Measurements from ENCODE around the gene VSIG10L.

The VSIG10L gene

GRCh38 chr19:51365965-51366388 is 24.0 kb upstream of the VSIG10L start, which contains the start of gene ETFB:
Gene ETFB (minus strand): TSS chr19:51366388. CDS start chr19:51366326, 62 bp downstream.
- no peak for DNase-seq (ENCODE audit: low read depth in 2 of 3, low spot score in 1 of 3)

- no peak for DNase-seq (ENCODE audit: low read depth in 2 of 3, low spot score in 1 of 3)
Measured at GRCh38 chr19:51365211-51365964, 23.4 kb upstream of the VSIG10L start.

GRCh38 chr19:51364200-51365106 is 22.5 kb upstream of the VSIG10L start:
- no peak for DNase-seq (ENCODE audit: low read depth in 2 of 3, low spot score in 1 of 3)

- no peak for DNase-seq (ENCODE audit: low read depth in 2 of 3, low spot score in 1 of 3)
Measured at GRCh38 chr19:51361239-51361638, 19.3 kb upstream of the VSIG10L start.

- no peak for DNase-seq (ENCODE audit: low read depth in 2 of 3, low spot score in 1 of 3)
Measured at GRCh38 chr19:51359294-51359693, 17.4 kb upstream of the VSIG10L start.

- no peak for DNase-seq (ENCODE audit: low read depth in 2 of 3, low spot score in 1 of 3)
Measured at GRCh38 chr19:51357952-51358351, 16.0 kb upstream of the VSIG10L start.

- no peak for DNase-seq (ENCODE audit: low read depth in 2 of 3, low spot score in 1 of 3)
Measured at GRCh38 chr19:51356159-51356801, 14.3 kb upstream of the VSIG10L start.

- no peak for DNase-seq (ENCODE audit: low read depth in 2 of 3, low spot score in 1 of 3)
Measured at GRCh38 chr19:51354742-51355148, 12.8 kb upstream of the VSIG10L start.

GRCh38 chr19:51354103-51354741 is 12.3 kb upstream of the VSIG10L start:
- no peak for DNase-seq (ENCODE audit: low read depth in 2 of 3, low spot score in 1 of 3)

- DNase-seq (ENCODE audit: low read depth in 2 of 3, low spot score in 1 of 3), result no peak
Measured at GRCh38 chr19:51352783-51353360, 10.9 kb upstream of the VSIG10L start.

- DNase-seq (ENCODE audit: low read depth in 2 of 3, low spot score in 1 of 3), result no peak
Measured at GRCh38 chr19:51351266-51351990, 9.5 kb upstream of the VSIG10L start.

GRCh38 chr19:51347209-51347928 is 5.4 kb upstream of the VSIG10L start:
- no peak for DNase-seq (ENCODE audit: low read depth in 2 of 3, low spot score in 1 of 3)

GRCh38 chr19:51346742-51347141 is 4.8 kb upstream of the VSIG10L start:
- DNase-seq (ENCODE audit: low read depth in 2 of 3, low spot score in 1 of 3), result no peak

- DNase-seq (ENCODE audit: low read depth in 2 of 3, low spot score in 1 of 3), result no peak
Measured at GRCh38 chr19:51345076-51345620, 3.2 kb upstream of the VSIG10L start.

GRCh38 chr19:51342631-51343569 is 961 bp upstream of the VSIG10L start:
- DNase-seq (ENCODE audit: low read depth in 2 of 3, low spot score in 1 of 3), result no peak

- no peak for DNase-seq (ENCODE audit: low read depth in 2 of 3, low spot score in 1 of 3)
Measured at GRCh38 chr19:51341066-51341465, 873 bp downstream of the VSIG10L start.

GRCh38 chr19:51339687-51340656 is 2.0 kb downstream of the VSIG10L start:
- DNase-seq (ENCODE audit: low read depth in 2 of 3, low spot score in 1 of 3), result peak; percentile 96 to 98 (median 98)

All from stimulated activated CD4-positive, alpha-beta T cell treated with anti-CD3 and anti-CD28 coated beads, Interleukin-12 subunit alpha, Interleukin-12 subunit beta, amount 100 ng/mL, for 48 hours (primary cell).